GM12891 (cell line): ENCODE results near the gene OST4.
A peak's percentile ranks its signal among the peaks of the same experiment; 100 is the strongest.

ENCODE experiments used
- POLR2A ChIP-seq: IDR thresholded peaks from 2 replicates; pipeline ENCODE4 v1.6.1; 2011; ENCODE audit warnings: low read depth, low read length, control low read depth
- POLR2AphosphoS5 ChIP-seq: IDR thresholded peaks from 2 replicates; pipeline ENCODE4 v1.6.1; 2011; ENCODE audit warnings: low read depth, low read length, control low read depth
- SPI1 ChIP-seq: IDR thresholded peaks from 2 replicates; pipeline ENCODE4 v1.6.1; 2011; ENCODE audit warnings: low read depth, low read length, control low read depth
- TAF1 ChIP-seq: IDR thresholded peaks from 2 replicates; pipeline ENCODE4 v1.6.1; 2011; ENCODE audit warnings: low read depth, low read length, control low read depth

- TF ChIP-seq POLR2A = peak; percentile 77
- peak; percentile 57; the same call in 1 of the 2 replicates for TF ChIP-seq TAF1
- TF ChIP-seq POLR2AphosphoS5 = peak; percentile 65; the same call in 1 of the 2 replicates
- TF ChIP-seq SPI1 = no peak
Observed at GRCh38 chr2:27032495-27033252, 38.8 kb downstream of the OST4 start, which contains the start of gene TMEM214.
